Ectodermal cell (in vitro differentiated cells): ENCODE measurements around the gene FRMD5.

Experiments
- H3K27ac ChIP-seq: 2 replicates; pipeline ENCODE4 v1.7.0; 2013; ENCODE audit warnings: mild to moderate bottlenecking, low read depth, low read length; ENCODE audit not compliant: insufficient read depth, poor library complexity, severe bottlenecking
- H3K27me3 ChIP-seq: 2 replicates; pipeline ENCODE4 v1.7.0; 2013; ENCODE audit warnings: mild to moderate bottlenecking, low read length; ENCODE audit not compliant: insufficient read depth, control insufficient read depth, poor library complexity, severe bottlenecking
- H3K36me3 ChIP-seq: one replicate; pipeline ENCODE4 v1.7.0; 2013; ENCODE audit warnings: low read length; ENCODE audit not compliant: control insufficient read depth, insufficient read depth
- H3K4me1 ChIP-seq: one replicate; pipeline ENCODE4 v1.7.0; 2013; ENCODE audit warnings: low read length; ENCODE audit not compliant: control insufficient read depth, insufficient read depth
- H3K4me3 ChIP-seq: 2 replicates; pipeline ENCODE4 v1.7.0; 2013; ENCODE audit warnings: low read depth, low read length, control low read depth; ENCODE audit not compliant: insufficient read depth
- H3K9me3 ChIP-seq: 2 replicates; pipeline ENCODE4 v1.7.0; 2013; ENCODE audit warnings: mild to moderate bottlenecking, low read length, moderate library complexity; ENCODE audit not compliant: control insufficient read depth
- WGBS, 2 experiments: methylation state at CpG; one replicate each; pipeline ENCODE4 v1.1.7; 2013; ENCODE audit warnings: missing lambda C conversion rate in 2 of 2; 5-methylcytosine and 5-hydroxymethylcytosine counted together

Gene FRMD5

GRCh38 chr15:43941071-43941470, 254.0 kb downstream of the FRMD5 start:
- H3K36me3 ChIP-seq = no peaks in the 10 kb centered on the region
- WGBS, 2 experiments = 92 to 93% methylated on average over 4 of the region's 4 CpGs
- no peaks in the 10 kb centered on the region for H3K9me3 ChIP-seq
- H3K4me3 ChIP-seq = no peak overlapping the region
- no peaks in the 10 kb centered on the region for H3K27me3 ChIP-seq
- H3K4me1 ChIP-seq = no peaks in the 10 kb centered on the region
- H3K27ac ChIP-seq = no peak overlapping the region

DNA sequence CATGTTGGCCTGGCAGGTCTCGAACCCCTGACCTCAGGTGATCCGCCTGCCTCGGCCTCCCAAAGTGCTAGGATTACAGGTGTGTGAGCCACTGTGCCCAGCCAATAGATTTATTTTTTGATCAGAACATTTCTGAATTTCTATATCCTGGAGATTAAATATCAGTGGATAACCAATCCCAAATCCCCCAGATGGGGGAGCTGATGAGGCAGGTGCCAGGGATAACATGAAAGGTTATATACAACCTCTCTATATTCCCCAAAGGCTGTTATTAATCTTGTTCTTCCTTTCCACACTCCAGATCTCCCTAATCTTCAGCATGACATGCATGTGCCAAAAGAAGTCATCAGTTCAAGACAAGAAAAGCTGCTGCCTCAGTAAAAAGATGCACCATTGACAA, 256.0 kb downstream of the FRMD5 start:
- no peaks in the 10 kb centered on the region for H3K27me3 ChIP-seq
- no peaks in the 10 kb centered on the region for H3K9me3 ChIP-seq
- H3K27ac ChIP-seq = no peak overlapping the region
- 87 to 91% methylated on average over 3 of the region's 3 CpGs for WGBS, 2 experiments
- no peaks in the 10 kb centered on the region for H3K36me3 ChIP-seq
- no peak overlapping the region for H3K4me3 ChIP-seq
- H3K4me1 ChIP-seq = no peaks in the 10 kb centered on the region

DNA sequence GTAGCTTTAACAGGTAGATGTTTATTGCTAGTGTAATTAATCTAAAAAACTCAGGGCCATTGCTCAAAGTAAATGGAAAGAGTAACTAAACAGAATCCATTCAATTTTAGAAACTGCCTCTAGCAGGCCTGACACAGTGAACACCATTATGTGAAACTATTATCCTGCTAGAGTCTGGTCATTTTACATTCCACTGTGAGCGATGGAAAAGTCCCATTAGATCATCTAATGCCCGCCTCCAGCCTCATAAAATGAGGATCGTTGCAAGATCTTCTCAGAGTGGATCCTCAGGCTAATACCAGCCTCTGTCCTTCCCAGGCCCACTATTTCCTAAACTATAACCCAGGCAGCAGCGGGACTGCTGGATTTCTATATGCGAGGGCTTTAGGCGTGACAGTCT, 260.6 kb downstream of the FRMD5 start:
- Histone ChIP-seq H3K9me3 (no peaks in the 10 kb centered on the region), H3K36me3 (no peaks in the 10 kb centered on the region), H3K4me1 (peaks cover 10% of the 10 kb centered on the region), H3K4me3 (no peak overlapping the region), H3K27ac (no peak overlapping the region), H3K27me3 (no peaks in the 10 kb centered on the region)
- 94 to 96% methylated on average over 6 of the region's 6 CpGs for WGBS, 2 experiments

DNA sequence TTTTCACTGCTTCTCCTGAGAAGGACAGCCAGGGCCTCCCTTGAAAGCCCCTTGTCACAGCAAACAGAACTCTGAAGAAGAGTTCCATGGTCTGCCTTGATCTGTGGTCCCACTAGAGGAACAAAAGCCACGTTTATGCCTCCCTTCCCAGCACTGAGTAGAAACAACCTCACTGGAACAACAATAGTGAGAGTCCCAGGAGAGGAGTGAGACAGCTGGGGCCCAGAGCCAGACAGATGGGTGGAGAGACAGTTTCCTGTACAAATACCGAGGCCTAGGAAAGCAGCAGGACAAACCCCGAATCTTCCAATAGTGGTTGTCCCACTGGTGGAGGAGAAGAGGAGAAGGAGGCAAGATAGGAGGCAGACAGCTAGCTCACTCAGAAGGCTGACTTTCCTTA, 262.2 kb downstream of the FRMD5 start:
- Histone ChIP-seq H3K4me1 (peaks cover 10% of the 10 kb centered on the region), H3K9me3 (no peaks in the 10 kb centered on the region), H3K27me3 (no peaks in the 10 kb centered on the region), H3K4me3 (no peak overlapping the region), H3K27ac (no peak overlapping the region), H3K36me3 (no peaks in the 10 kb centered on the region)
- WGBS, 2 experiments = 91 to 92% methylated on average over 3 of the region's 3 CpGs

GRCh38 chr15:43931790-43932435, 263.2 kb downstream of the FRMD5 start:
- H3K27me3 ChIP-seq = no peaks in the 10 kb centered on the region
- H3K36me3 ChIP-seq = no peaks in the 10 kb centered on the region
- no peak overlapping the region for H3K4me3 ChIP-seq
- no peaks in the 10 kb centered on the region for H3K9me3 ChIP-seq
- H3K27ac ChIP-seq = no peak overlapping the region
- WGBS, 2 experiments = 85 to 88% methylated on average over 3 of the region's 3 CpGs
- H3K4me1 ChIP-seq = peaks cover 10% of the 10 kb centered on the region

DNA sequence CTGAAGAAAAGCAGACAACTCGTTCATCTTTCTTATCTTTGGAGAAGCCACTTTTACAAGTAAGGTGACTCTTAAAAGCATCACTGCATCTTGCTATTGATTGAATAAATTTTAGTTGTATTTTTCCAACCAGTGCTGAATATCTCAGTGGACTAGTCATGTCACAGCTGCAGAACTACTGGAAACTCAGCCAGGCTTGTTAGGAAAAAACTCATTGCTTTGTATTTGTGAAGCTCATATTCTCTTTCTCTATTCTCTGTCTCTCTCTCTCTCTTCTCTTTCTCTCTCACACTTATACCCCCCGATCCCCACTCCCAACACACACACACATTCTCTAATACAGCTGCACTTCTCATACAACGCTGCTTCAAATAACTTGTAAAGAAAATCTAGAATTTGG, 264.0 kb downstream of the FRMD5 start:
- no peaks in the 10 kb centered on the region for H3K36me3 ChIP-seq
- H3K9me3 ChIP-seq = no peaks in the 10 kb centered on the region
- peaks cover 10% of the 10 kb centered on the region for H3K4me1 ChIP-seq
- no peaks in the 10 kb centered on the region for H3K27me3 ChIP-seq
- 92% methylated on average over 3 of the region's 3 CpGs for WGBS, 2 experiments
- no peak overlapping the region for H3K4me3 ChIP-seq
- H3K27ac ChIP-seq = no peak overlapping the region

GRCh38 chr15:43930556-43930955, 264.5 kb downstream of the FRMD5 start:
- 94 to 95% methylated on average over 5 of the region's 5 CpGs for WGBS, 2 experiments
- Histone ChIP-seq H3K36me3 (no peaks in the 10 kb centered on the region), H3K27me3 (no peaks in the 10 kb centered on the region), H3K9me3 (no peaks in the 10 kb centered on the region), H3K4me1 (peaks cover 10% of the 10 kb centered on the region), H3K27ac (no peak overlapping the region), H3K4me3 (no peak overlapping the region)

- Histone ChIP-seq H3K27me3 (no peaks in the 10 kb centered on the region), H3K9me3 (no peaks in the 10 kb centered on the region), H3K27ac (no peak overlapping the region), H3K36me3 (no peaks in the 10 kb centered on the region), H3K4me3 (no peak overlapping the region), H3K4me1 (peaks cover 10% of the 10 kb centered on the region)
- WGBS, 2 experiments = 38 to 42% methylated on average over 2 of the region's 2 CpGs
Measured at GRCh38 chr15:43930079-43930478, 265.0 kb downstream of the FRMD5 start.

- H3K4me1 ChIP-seq = peaks cover 10% of the 10 kb centered on the region
- no peak overlapping the region for H3K27ac ChIP-seq
- WGBS, 2 experiments = 17 to 24% methylated on average over 5 of the region's 5 CpGs
- H3K9me3 ChIP-seq = no peaks in the 10 kb centered on the region
- H3K27me3 ChIP-seq = no peaks in the 10 kb centered on the region
- no peak overlapping the region for H3K4me3 ChIP-seq
- H3K36me3 ChIP-seq = no peaks in the 10 kb centered on the region
Measured at GRCh38 chr15:43928152-43928551, 266.9 kb downstream of the FRMD5 start.

DNA sequence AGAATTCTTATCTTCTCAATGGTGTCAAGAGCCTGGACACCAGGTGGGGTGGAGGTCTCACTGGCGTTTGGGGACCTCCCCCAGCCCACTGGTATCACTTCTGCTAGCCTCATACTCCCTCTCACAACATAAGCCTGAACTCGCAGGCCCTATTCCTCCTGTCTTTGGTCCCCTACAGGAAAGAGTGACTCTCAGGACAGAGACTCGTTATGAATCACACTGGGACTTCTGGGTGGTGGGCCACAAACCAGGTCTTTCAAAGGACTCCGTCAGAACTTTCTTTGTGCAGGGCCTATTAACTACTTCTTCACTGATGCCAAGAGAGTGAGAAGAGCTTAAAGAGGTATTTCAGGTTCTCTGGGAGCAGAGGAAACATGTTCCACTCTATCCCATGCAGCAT, 267.9 kb downstream of the FRMD5 start:
- Histone ChIP-seq H3K9me3 (no peaks in the 10 kb centered on the region), H3K4me1 (peaks cover 10% of the 10 kb centered on the region), H3K36me3 (no peaks in the 10 kb centered on the region), H3K4me3 (no peak overlapping the region), H3K27ac (no peak overlapping the region), H3K27me3 (no peaks in the 10 kb centered on the region)
- WGBS, 2 experiments = 60 to 61% methylated on average over 4 of the region's 4 CpGs

DNA sequence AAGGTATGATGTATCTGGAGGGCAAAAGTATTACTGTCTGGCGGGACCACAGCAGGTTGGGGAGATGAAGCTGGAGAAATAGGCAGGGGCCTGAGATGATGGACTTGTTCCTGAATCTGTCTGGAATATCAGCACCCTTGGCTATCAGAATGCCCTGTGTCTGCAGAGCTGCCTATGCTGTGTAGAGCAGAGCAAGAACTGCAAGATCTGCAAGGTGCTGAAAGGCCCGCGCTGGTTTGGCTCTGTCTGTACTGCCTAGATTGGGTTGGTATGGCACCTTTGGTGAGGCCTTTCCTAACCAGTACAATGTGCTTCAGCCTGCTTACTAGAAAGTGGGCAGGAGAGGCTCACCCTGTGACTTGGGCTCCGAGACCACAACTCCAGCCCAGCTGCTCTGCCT, 271.5 kb downstream of the FRMD5 start:
- no peak overlapping the region for H3K4me3 ChIP-seq
- H3K9me3 ChIP-seq = no peaks in the 10 kb centered on the region
- peaks cover 12% of the 10 kb centered on the region for H3K4me1 ChIP-seq
- 94 to 98% methylated on average over 4 of the region's 4 CpGs for WGBS, 2 experiments
- H3K36me3 ChIP-seq = no peaks in the 10 kb centered on the region
- H3K27me3 ChIP-seq = no peaks in the 10 kb centered on the region
- H3K27ac ChIP-seq = no peak overlapping the region
